GM18909 (cell line): Measurements from ENCODE around the gene OR2B2.
"Not testable (repeated sequence)": the region's sequence is repeated elsewhere in the genome, so short reads cannot be mapped to it uniquely, and the experiment has no call there.

Experiments used
- ATAC-seq: cut with Tn5 transposase; IDR thresholded peaks from one replicate; pipeline ENCODE4 v1.9.1; 2021; ENCODE audit warnings: mild to moderate bottlenecking; ENCODE audit not compliant: unreplicated experiment, poor library complexity

The OR2B2 gene

GRCh38 chr6:27911956-27912446 lies at the start of gene OR2B2:
Gene OR2B2, minus strand, starts transcription at chr6:27912396. Its CDS starts 77 bp downstream, at chr6:27912319.
- no peak for ATAC-seq

GRCh38 chr6:27957516-27957915 lies 45.3 kb upstream of the OR2B2 start:
- no peak for ATAC-seq

- ATAC-seq, result no peak
These were observed 44.7 kb upstream of the OR2B2 start, which contains the start of gene OR2B6 for GRCh38 chr6:27956941-27957340. Gene OR2B6, plus strand, starts transcription at chr6:27957241. Its CDS starts 0 bp downstream, at chr6:27957241.

GRCh38 chr6:27951040-27951439 lies 38.8 kb upstream of the OR2B2 start:
- no peak for ATAC-seq

- ATAC-seq, result no peak
These were observed 36.0 kb upstream of the OR2B2 start for GRCh38 chr6:27948237-27948636.

GRCh38 chr6:27943072-27943471 lies 30.9 kb upstream of the OR2B2 start:
- ATAC-seq, result not testable (repeated sequence)

- no peak for ATAC-seq
These were observed 28.6 kb upstream of the OR2B2 start for GRCh38 chr6:27940766-27941165.

GRCh38 chr6:27931209-27931608 lies 19.0 kb upstream of the OR2B2 start:
- no peak for ATAC-seq

GRCh38 chr6:27929930-27930329 lies 17.7 kb upstream of the OR2B2 start:
- ATAC-seq, result not testable (repeated sequence)

- ATAC-seq, result not testable (repeated sequence)
These were observed 15.8 kb upstream of the OR2B2 start for GRCh38 chr6:27928041-27928440.

- ATAC-seq, result no peak
These were observed 12.0 kb upstream of the OR2B2 start for GRCh38 chr6:27924179-27924578.

- no peak for ATAC-seq
These were observed 10.8 kb upstream of the OR2B2 start for GRCh38 chr6:27922949-27923348.

- no peak for ATAC-seq
These were observed 4.2 kb downstream of the OR2B2 start for GRCh38 chr6:27908017-27908416.

GRCh38 chr6:27902335-27903314 lies 9.6 kb downstream of the OR2B2 start:
- ATAC-seq, result peak; percentile 79

- no peak for ATAC-seq
These were observed 10.4 kb downstream of the OR2B2 start for GRCh38 chr6:27901801-27902200.

- ATAC-seq, result not testable (repeated sequence)
These were observed 12.0 kb downstream of the OR2B2 start for GRCh38 chr6:27900197-27900596.

GRCh38 chr6:27899543-27899942 lies 12.7 kb downstream of the OR2B2 start:
- ATAC-seq, result no peak

- no peak for ATAC-seq
These were observed 14.5 kb downstream of the OR2B2 start for GRCh38 chr6:27897580-27898206.

- no peak for ATAC-seq
These were observed 15.8 kb downstream of the OR2B2 start for GRCh38 chr6:27896398-27896796.

- no peak for ATAC-seq
These were observed 17.1 kb downstream of the OR2B2 start for GRCh38 chr6:27894839-27895762.
